Smooth muscle cell of the brain vasculature (primary cell): Measurements from ENCODE around the gene CDK2.

ENCODE experiments used
- DNase-seq: peaks from one replicate; pipeline ENCODE4 v3.0.0-alpha.2; 2012; ENCODE audit warnings: low read depth, low spot score

CDK2 gene

GRCh38 chr12:56011509-56012090 is 45.0 kb downstream of the CDK2 start:
- no peak for DNase-seq

- DNase-seq = no peak
Measured at GRCh38 chr12:56013482-56013881, 46.9 kb downstream of the CDK2 start.

GRCh38 chr12:56014205-56014604 is 47.6 kb downstream of the CDK2 start:
- no peak for DNase-seq

GRCh38 chr12:56017181-56017580 is 50.6 kb downstream of the CDK2 start:
- DNase-seq = no peak

GRCh38 chr12:56018356-56018755 is 51.7 kb downstream of the CDK2 start:
- no peak for DNase-seq

- no peak for DNase-seq
Measured at GRCh38 chr12:56020423-56021184, 54.0 kb downstream of the CDK2 start, which contains the start of gene IKZF4. Gene IKZF4, plus strand, starts transcription at chr12:56021043. Its CDS starts 451 bp downstream, at chr12:56021494.

- DNase-seq = no peak
Measured at GRCh38 chr12:56021889-56022497, 55.4 kb downstream of the CDK2 start.
